Lower lobe of right lung (tissue), 2 donors: ENCODE results near the gene ME3. TPM values are rescaled to one million over a fixed set of nuclear protein-coding genes. Genes with fewer than 3 reads are reported as not detected.

Source experiments
- ATAC-seq, 2 donors: fragments of 200-7000 bp; cut with Tn5 transposase; one replicate each; pipeline ENCODE4 v1.9.1; 2020 to 2022; ENCODE audit warnings: mild to moderate bottlenecking in 2 of 2, moderate library complexity in 2 of 2
- DNase-seq: peaks from one replicate; pipeline ENCODE4 v3.0.0-alpha.2; 2020
- H3K27ac ChIP-seq: fragments of 200-600 bp; one replicate; pipeline ENCODE4 v1.8.0; 2022
- H3K27me3 ChIP-seq: fragments of 200-600 bp; one replicate; pipeline ENCODE4 v1.8.0; 2022; ENCODE audit warnings: low read depth
- H3K36me3 ChIP-seq: fragments of 200-600 bp; one replicate; pipeline ENCODE4 v1.8.0; 2022; ENCODE audit warnings: mild to moderate bottlenecking
- H3K4me1 ChIP-seq: fragments of 200-600 bp; one replicate; pipeline ENCODE4 v1.8.0; 2022
- H3K4me3 ChIP-seq: fragments of 200-600 bp; one replicate; pipeline ENCODE4 v1.8.0; 2022; ENCODE audit warnings: mild to moderate bottlenecking
- H3K9me3 ChIP-seq: fragments of 200-600 bp; one replicate; pipeline ENCODE4 v1.8.0; 2022
- intact Hi-C: fragments of 100-400 bp; cut with DNase I; formaldehyde crosslinking; loops from one replicate; pipeline ENCODE4 v1.11.0; 2022
- total RNA-seq: library from RNA; stranded (reverse); fragmentation: NEBNext Ultra II Directional; extraction: Animal tissue kit (Norgen Biotek cat#: 25700); gene quantifications from one replicate; pipeline ENCODE4 v1.2.1, GENCODE V29; 2021
- TF ChIP-seq, protein P1 (sequence below): fragments of 200-600 bp; IDR thresholded peaks from one replicate; pipeline ENCODE4 v1.8.0; 2022; ENCODE audit warnings: antibody characterized with exemption, mild to moderate bottlenecking
- donor health status: DM: no; HTN: yes; CAD: no; lungs with severe emphysema.

The ME3 gene
- total RNA-seq, 1 donor from 2014 or later, result 18.6 TPM

DNA sequence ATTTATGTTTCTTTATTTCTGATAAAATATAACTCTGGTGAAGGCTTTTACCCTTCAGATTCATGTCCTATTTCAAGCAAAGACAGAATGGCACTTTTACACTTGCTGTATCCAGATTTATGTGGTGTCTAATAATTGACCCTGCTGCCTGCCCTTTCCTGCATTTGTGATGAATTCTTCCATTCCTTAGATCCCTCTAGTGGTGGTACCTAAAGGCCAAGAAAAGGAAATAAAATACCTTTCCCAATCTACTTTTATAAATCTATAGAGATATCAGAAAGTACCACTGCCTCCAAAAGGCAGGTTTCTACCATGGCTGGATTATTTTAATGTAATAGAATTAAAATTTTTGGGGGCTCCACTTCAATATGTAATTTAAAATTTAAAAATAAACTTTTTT lies 263.6 kb downstream of the ME3 start:
- TF ChIP-seq, protein P1, sequence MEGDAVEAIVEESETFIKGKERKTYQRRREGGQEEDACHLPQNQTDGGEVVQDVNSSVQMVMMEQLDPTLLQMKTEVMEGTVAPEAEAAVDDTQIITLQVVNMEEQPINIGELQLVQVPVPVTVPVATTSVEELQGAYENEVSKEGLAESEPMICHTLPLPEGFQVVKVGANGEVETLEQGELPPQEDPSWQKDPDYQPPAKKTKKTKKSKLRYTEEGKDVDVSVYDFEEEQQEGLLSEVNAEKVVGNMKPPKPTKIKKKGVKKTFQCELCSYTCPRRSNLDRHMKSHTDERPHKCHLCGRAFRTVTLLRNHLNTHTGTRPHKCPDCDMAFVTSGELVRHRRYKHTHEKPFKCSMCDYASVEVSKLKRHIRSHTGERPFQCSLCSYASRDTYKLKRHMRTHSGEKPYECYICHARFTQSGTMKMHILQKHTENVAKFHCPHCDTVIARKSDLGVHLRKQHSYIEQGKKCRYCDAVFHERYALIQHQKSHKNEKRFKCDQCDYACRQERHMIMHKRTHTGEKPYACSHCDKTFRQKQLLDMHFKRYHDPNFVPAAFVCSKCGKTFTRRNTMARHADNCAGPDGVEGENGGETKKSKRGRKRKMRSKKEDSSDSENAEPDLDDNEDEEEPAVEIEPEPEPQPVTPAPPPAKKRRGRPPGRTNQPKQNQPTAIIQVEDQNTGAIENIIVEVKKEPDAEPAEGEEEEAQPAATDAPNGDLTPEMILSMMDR, result no peak
- H3K9me3 ChIP-seq, result no peaks in the 10 kb centered on the region
- H3K4me3 ChIP-seq, result no peak overlapping the region
- ATAC-seq, result no peak
- H3K4me1 ChIP-seq, result no peaks in the 10 kb centered on the region
- H3K27ac ChIP-seq, result no peak overlapping the region
- no peaks in the 10 kb centered on the region for H3K27me3 ChIP-seq
- no peak for DNase-seq
- H3K36me3 ChIP-seq, result no peaks in the 10 kb centered on the region
- intact Hi-C loops, result no loop called here

DNA sequence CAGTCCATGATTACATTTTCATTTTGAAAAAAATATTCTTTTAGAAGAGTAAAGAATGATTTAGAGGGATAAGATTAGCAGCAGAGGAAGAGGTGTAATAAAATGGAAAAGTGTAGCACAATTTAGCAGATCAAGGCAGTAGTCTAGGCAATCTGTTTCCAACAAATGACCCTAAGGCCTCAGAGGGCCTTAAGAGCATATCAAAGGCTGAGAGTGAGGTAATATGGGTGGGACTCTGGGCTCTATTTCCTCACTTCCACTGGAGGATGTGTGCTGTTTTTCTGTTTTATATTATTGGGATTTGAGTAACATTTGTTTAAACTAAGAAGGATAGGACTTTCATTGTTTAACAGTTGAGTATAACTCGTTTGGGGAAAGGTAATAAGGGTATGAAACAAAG lies 269.0 kb downstream of the ME3 start:
- no peaks in the 10 kb centered on the region for H3K9me3 ChIP-seq
- no peaks in the 10 kb centered on the region for H3K4me1 ChIP-seq
- DNase-seq (no peak), ATAC-seq (no peak)
- H3K27me3 ChIP-seq, result no peaks in the 10 kb centered on the region
- H3K36me3 ChIP-seq, result no peaks in the 10 kb centered on the region
- H3K27ac ChIP-seq, result no peak overlapping the region
- intact Hi-C loops, result no loop called here
- TF ChIP-seq, protein P1, result no peak
- no peak overlapping the region for H3K4me3 ChIP-seq

DNA sequence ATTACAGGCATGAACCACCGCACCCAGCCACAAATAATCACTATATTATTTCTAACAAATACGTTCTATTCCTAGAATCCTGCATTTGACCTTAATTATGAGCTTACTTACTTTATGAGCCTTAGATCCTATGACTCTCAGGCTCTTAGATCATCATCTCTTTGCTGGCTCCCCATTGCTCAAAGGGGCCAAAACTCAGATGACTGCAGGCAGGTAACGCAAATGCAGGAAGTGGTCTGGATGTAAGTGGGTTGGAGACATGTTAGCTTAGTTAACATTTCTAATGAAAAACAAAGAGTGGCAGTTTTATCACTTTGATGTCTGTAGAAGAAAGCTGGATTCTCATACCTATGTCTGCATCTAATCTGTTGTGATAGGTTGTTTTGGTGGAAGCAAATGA lies 274.3 kb downstream of the ME3 start:
- intact Hi-C loops, result no loop called here
- ATAC-seq, result no peak

DNA sequence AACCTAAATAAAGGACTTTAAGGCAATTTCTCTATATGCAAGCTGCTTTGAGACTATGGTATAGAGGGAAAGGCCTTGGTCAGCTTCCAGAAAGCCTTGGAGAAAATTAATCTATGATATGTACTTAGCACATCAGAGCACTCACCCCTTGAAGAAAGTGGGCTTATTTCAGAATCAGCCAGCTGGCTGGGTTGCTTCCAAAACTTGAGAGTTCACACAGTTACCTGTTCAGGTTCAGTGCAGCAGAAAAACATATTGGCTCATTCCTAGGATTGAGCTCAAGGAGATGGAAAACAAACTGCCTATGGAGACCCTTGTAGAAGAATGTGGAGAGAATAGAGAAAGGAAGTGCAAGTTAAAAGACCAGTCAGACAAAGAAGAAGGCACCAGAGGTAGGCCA lies 275.1 kb downstream of the ME3 start:
- no peaks in the 10 kb centered on the region for H3K27me3 ChIP-seq
- H3K9me3 ChIP-seq, result no peaks in the 10 kb centered on the region
- H3K36me3 ChIP-seq, result no peaks in the 10 kb centered on the region
- H3K4me3 ChIP-seq, result no peak overlapping the region
- H3K4me1 ChIP-seq, result no peaks in the 10 kb centered on the region
- no peak for ATAC-seq
- intact Hi-C loops, result no loop called here
- no peak for DNase-seq
- H3K27ac ChIP-seq, result no peak overlapping the region
- TF ChIP-seq, protein P1, result no peak

More for the DNA sequence above, 274.3 kb downstream of the ME3 start:
- DNase-seq, result no peak
- TF ChIP-seq, protein P1, result no peak
- H3K27ac ChIP-seq, result no peak overlapping the region
- no peaks in the 10 kb centered on the region for H3K9me3 ChIP-seq
- H3K36me3 ChIP-seq, result no peaks in the 10 kb centered on the region
- no peaks in the 10 kb centered on the region for H3K27me3 ChIP-seq
- H3K4me3 ChIP-seq, result no peak overlapping the region
- H3K4me1 ChIP-seq, result no peaks in the 10 kb centered on the region

DNA sequence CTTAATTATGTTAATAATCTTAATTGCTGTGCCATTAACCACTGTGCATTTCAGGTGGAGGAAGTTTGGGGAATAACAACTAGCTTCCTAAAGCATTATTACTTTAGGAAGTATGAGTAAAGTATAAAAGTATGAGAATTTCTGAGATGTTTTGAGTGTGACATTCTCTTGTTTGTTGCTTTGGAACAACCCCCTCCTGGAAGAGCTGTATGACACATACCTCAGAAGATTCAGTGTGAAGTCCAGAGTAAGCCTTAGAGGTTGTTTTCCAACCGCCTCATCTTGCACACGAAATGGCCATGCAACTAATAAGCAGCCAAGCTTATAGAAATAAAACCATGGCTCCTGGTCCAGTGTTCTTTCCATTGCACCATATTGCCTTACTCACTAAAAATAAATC lies 276.0 kb downstream of the ME3 start:
- Histone ChIP-seq H3K4me3 (no peak overlapping the region), H3K9me3 (no peaks in the 10 kb centered on the region), H3K27me3 (no peaks in the 10 kb centered on the region), H3K36me3 (no peaks in the 10 kb centered on the region), H3K27ac (no peak overlapping the region), H3K4me1 (no peaks in the 10 kb centered on the region)
- TF ChIP-seq, protein P1, result no peak
- intact Hi-C loops, result no loop called here
- DNase-seq, result no peak
- ATAC-seq, result no peak

DNA sequence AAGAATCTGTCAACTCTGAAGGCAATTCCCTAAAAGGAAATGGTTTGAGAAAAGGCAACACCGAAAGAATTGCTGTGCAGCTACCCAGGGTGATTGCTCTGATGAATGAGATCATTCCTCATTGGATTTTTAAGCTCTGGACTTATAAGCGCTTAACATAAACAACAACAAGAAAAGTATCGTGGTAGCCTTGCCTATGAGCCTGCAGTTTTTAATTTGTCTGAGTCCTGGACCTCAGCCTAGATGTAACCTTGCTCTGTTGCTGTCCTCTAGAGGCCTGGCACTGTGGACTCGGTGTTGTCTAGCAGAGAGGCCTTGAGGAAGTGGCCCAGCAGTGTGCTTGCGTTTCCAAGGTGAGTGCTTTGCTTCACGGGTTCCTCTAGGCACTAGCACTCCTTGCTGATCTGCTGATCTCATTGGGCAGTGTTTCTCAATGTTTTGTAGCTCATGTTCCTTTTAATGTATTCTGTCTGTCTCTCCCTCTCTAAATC lies 277.3 kb downstream of the ME3 start:
- ATAC-seq (no peak), DNase-seq (no peak)
- intact Hi-C loops, result no loop called here

More for the DNA sequence above, 277.3 kb downstream of the ME3 start:
- no peaks in the 10 kb centered on the region for H3K4me1 ChIP-seq
- H3K36me3 ChIP-seq, result no peaks in the 10 kb centered on the region
- H3K9me3 ChIP-seq, result no peaks in the 10 kb centered on the region
- H3K4me3 ChIP-seq, result no peak overlapping the region
- H3K27ac ChIP-seq, result no peak overlapping the region
- TF ChIP-seq, protein P1, result no peak
- no peaks in the 10 kb centered on the region for H3K27me3 ChIP-seq
